Hepatocyte (in vitro differentiated cells): ENCODE data around the gene ATP8A2. TPM values are rescaled to one million over a fixed set of nuclear protein-coding genes. Genes with fewer than 3 reads are reported as not detected.

Source experiments
- DNase-seq: peaks from one replicate; pipeline ENCODE4 v3.0.0-alpha.2; 2016; ENCODE audit warnings: low spot score
- H2AFZ ChIP-seq: fragments of 200-600 bp; sonication (generic); 2 replicates; pipeline ENCODE4 v1.6.0; 2016; ENCODE audit warnings: antibody characterized with exemption, mild to moderate bottlenecking
- H3K27ac ChIP-seq: fragments of 200-600 bp; sonication (generic); 2 replicates; pipeline ENCODE4 v1.5.1; 2016; ENCODE audit warnings: mild to moderate bottlenecking
- H3K27me3 ChIP-seq: fragments of 200-600 bp; sonication (generic); 2 replicates; pipeline ENCODE4 v1.6.1; 2016
- H3K36me3 ChIP-seq: fragments of 200-600 bp; sonication (generic); replicated peaks from 2 replicates; pipeline ENCODE4 v1.5.1; 2016; ENCODE audit warnings: low read depth; ENCODE audit not compliant: insufficient read depth
- H3K4me1 ChIP-seq: fragments of 200-600 bp; sonication (generic); 2 replicates; pipeline ENCODE4 v1.5.1; 2016; ENCODE audit warnings: mild to moderate bottlenecking, moderate library complexity; ENCODE audit not compliant: insufficient read depth
- H3K4me2 ChIP-seq: fragments of 200-600 bp; sonication (generic); 2 replicates; pipeline ENCODE4 v1.6.0; 2016
- H3K4me3 ChIP-seq: fragments of 200-600 bp; sonication (generic); 2 replicates; pipeline ENCODE4 v1.5.1; 2016; ENCODE audit warnings: mild to moderate bottlenecking
- H3K79me2 ChIP-seq: fragments of 200-600 bp; sonication (generic); 2 replicates; pipeline ENCODE4 v1.6.0; 2017; ENCODE audit warnings: mild to moderate bottlenecking
- H3K9me2 ChIP-seq: fragments of 200-600 bp; sonication (generic); replicated peaks from 2 replicates; pipeline ENCODE4 v1.6.0; 2017; ENCODE audit warnings: mild to moderate bottlenecking; ENCODE audit not compliant: insufficient read depth
- H3K9me3 ChIP-seq: fragments of 200-600 bp; sonication (generic); 2 replicates; pipeline ENCODE4 v1.5.1; 2016; ENCODE audit warnings: low read depth, mild to moderate bottlenecking
- H4K20me1 ChIP-seq: fragments of 200-600 bp; sonication (generic); 2 replicates; pipeline ENCODE4 v1.6.0; 2016; ENCODE audit warnings: mild to moderate bottlenecking; ENCODE audit not compliant: insufficient read depth, poor library complexity, severe bottlenecking
- CTCF ChIP-seq: fragments of 200-600 bp; sonication (generic); IDR thresholded peaks from 2 replicates; pipeline ENCODE4 v1.5.1; 2016; ENCODE audit warnings: antibody characterized with exemption, mild to moderate bottlenecking; ENCODE audit not compliant: poor library complexity
- EZH2 ChIP-seq: fragments of 200-600 bp; sonication (generic); IDR thresholded peaks from 2 replicates; pipeline ENCODE4 v1.6.1; 2016; ENCODE audit warnings: antibody characterized with exemption, mild to moderate bottlenecking, borderline replicate concordance
- EZH2phosphoT487 ChIP-seq: fragments of 200-600 bp; sonication (generic); IDR thresholded peaks from one replicate; pipeline ENCODE4 v1.6.1; 2018; ENCODE audit warnings: antibody characterized with exemption, mild to moderate bottlenecking, low read depth, moderate library complexity; ENCODE audit not compliant: unreplicated experiment, severe bottlenecking
- WGBS: methylation state at CpG from one replicate; pipeline ENCODE4 v1.1.6; 2016; ENCODE audit warnings: low lambda C conversion rate; ENCODE audit errors: missing lambda C conversion rate; 5-methylcytosine and 5-hydroxymethylcytosine counted together
- polyA plus RNA-seq: library from polyadenylated mRNA; unstranded; fragments of >200 nt; fragmentation: Nextera tagmentation; extraction: Ambion mirVana; gene quantifications from 2 replicates; pipeline ENCODE4 v1.2.1, GENCODE V29; 2016
- total RNA-seq: library from RNA; depleted of rRNA; stranded (reverse); fragments of >200 nt; gene quantifications from 2 replicates; pipeline ENCODE4 v1.2.3, GENCODE V29; 2014

ATP8A2 gene
- total and polyA plus RNA-seq, 2 experiments from 2014 or later = 2.1 to 3.1 TPM

- WGBS = 69% methylated on average over 13 of the region's 13 CpGs
- no peak overlapping the region for H3K4me2 ChIP-seq
- no peaks in the 10 kb centered on the region for H3K79me2 ChIP-seq
These were observed 601.3 kb downstream of the ATP8A2 start for GRCh38 chr13:25973085-25973484.

GRCh38 chr13:25973576-25973975 is 601.8 kb downstream of the ATP8A2 start:
- H3K4me1 ChIP-seq = peaks cover 3% of the 10 kb centered on the region
- DNase-seq = no peak
- H3K4me2 ChIP-seq = no peak overlapping the region
- H3K27me3 ChIP-seq = peaks cover 15% of the 10 kb centered on the region
- no peaks in the 10 kb centered on the region for H3K9me2 ChIP-seq
- H3K27ac ChIP-seq = no peak overlapping the region
- no peaks in the 10 kb centered on the region for H3K9me3 ChIP-seq
- TF ChIP-seq CTCF (no peak), EZH2phosphoT487 (no peak), EZH2 (no peak)
- no peaks in the 10 kb centered on the region for H3K79me2 ChIP-seq
- no peak overlapping the region for H2AFZ ChIP-seq
- no peaks in the 10 kb centered on the region for H3K36me3 ChIP-seq
- H3K4me3 ChIP-seq = no peak overlapping the region
- H4K20me1 ChIP-seq = no peaks in the 10 kb centered on the region
- 76% methylated on average over 7 of the region's 7 CpGs for WGBS

More at GRCh38 chr13:25973085-25973484, 601.3 kb downstream of the ATP8A2 start:
- H3K4me3 ChIP-seq = no peak overlapping the region
- H4K20me1 ChIP-seq = no peaks in the 10 kb centered on the region
- DNase-seq = no peak
- no peaks in the 10 kb centered on the region for H3K9me3 ChIP-seq
- H3K36me3 ChIP-seq = no peaks in the 10 kb centered on the region
- no peak overlapping the region for H2AFZ ChIP-seq
- H3K27ac ChIP-seq = no peak overlapping the region
- H3K4me1 ChIP-seq = peaks cover 3% of the 10 kb centered on the region
- H3K27me3 ChIP-seq = peaks cover 15% of the 10 kb centered on the region
- no peaks in the 10 kb centered on the region for H3K9me2 ChIP-seq
- no peak for TF ChIP-seq EZH2phosphoT487
- TF ChIP-seq EZH2 = no peak
- no peak for TF ChIP-seq CTCF

- peaks cover 10% of the 10 kb centered on the region for H3K27me3 ChIP-seq
- H3K9me2 ChIP-seq = no peaks in the 10 kb centered on the region
- no peak for TF ChIP-seq EZH2
- no peak for TF ChIP-seq EZH2phosphoT487
- TF ChIP-seq CTCF = no peak
- no peak for DNase-seq
- no peaks in the 10 kb centered on the region for H3K4me1 ChIP-seq
- H3K27ac ChIP-seq = no peak overlapping the region
- no peak overlapping the region for H3K4me3 ChIP-seq
- H3K9me3 ChIP-seq = no peaks in the 10 kb centered on the region
- 9% methylated on average over 10 of the region's 10 CpGs for WGBS
- peak overlapping the region; percentile 27 for H3K4me2 ChIP-seq
- H3K36me3 ChIP-seq = no peaks in the 10 kb centered on the region
- no peaks in the 10 kb centered on the region for H3K79me2 ChIP-seq
- H2AFZ ChIP-seq = no peak overlapping the region
- no peaks in the 10 kb centered on the region for H4K20me1 ChIP-seq
These were observed 605.4 kb downstream of the ATP8A2 start for GRCh38 chr13:25977216-25977615.

GRCh38 chr13:25977671-25978070 is 605.9 kb downstream of the ATP8A2 start:
- H3K4me2 ChIP-seq = peak overlapping the region; percentile 27
- no peak overlapping the region for H3K27ac ChIP-seq
- no peaks in the 10 kb centered on the region for H3K36me3 ChIP-seq
- WGBS = 21% methylated on average over 4 of the region's 4 CpGs
- no peaks in the 10 kb centered on the region for H3K4me1 ChIP-seq
- H3K9me2 ChIP-seq = no peaks in the 10 kb centered on the region
- no peak for DNase-seq
- H3K4me3 ChIP-seq = no peak overlapping the region
- TF ChIP-seq EZH2 (no peak), EZH2phosphoT487 (no peak), CTCF (no peak)
- H3K79me2 ChIP-seq = no peaks in the 10 kb centered on the region
- peaks cover 10% of the 10 kb centered on the region for H3K27me3 ChIP-seq
- H2AFZ ChIP-seq = no peak overlapping the region
- H4K20me1 ChIP-seq = no peaks in the 10 kb centered on the region
- H3K9me3 ChIP-seq = no peaks in the 10 kb centered on the region
